Measurements from ENCODE around the gene PRKAR2B. TPM values are rescaled to one million over a fixed set of nuclear protein-coding genes. Genes with fewer than 3 reads are reported as not detected.
"Not testable (repeated sequence)": the region's sequence is repeated elsewhere in the genome, so short reads cannot be mapped to it uniquely, and the experiment has no call there.

The PRKAR2B gene
- total RNA-seq, 1 donor from 2014 or later = 0.25 TPM

- intact Hi-C loops (cut with micrococcal nuclease) = no loop called here
Measured at GRCh38 chr7:107113866-107114265, 69.4 kb downstream of the PRKAR2B start.

- intact Hi-C loops (cut with micrococcal nuclease) = no loop called here
Measured at GRCh38 chr7:107115114-107115513, 70.6 kb downstream of the PRKAR2B start.

GRCh38 chr7:107115762-107116540, 71.4 kb downstream of the PRKAR2B start:
- intact Hi-C loops (cut with micrococcal nuclease) = no loop called here

- intact Hi-C loops (cut with micrococcal nuclease) = no loop called here
Measured at GRCh38 chr7:107118109-107118900, 73.8 kb downstream of the PRKAR2B start.

GRCh38 chr7:107119376-107120105, 75.0 kb downstream of the PRKAR2B start:
- intact Hi-C loops (cut with micrococcal nuclease) = no loop called here

GRCh38 chr7:107122486-107122911, 78.0 kb downstream of the PRKAR2B start:
- intact Hi-C loops (cut with micrococcal nuclease) = no loop called here

- intact Hi-C loops (cut with micrococcal nuclease) = no loop called here
Measured at GRCh38 chr7:107123392-107123791, 78.9 kb downstream of the PRKAR2B start.

GRCh38 chr7:107125475-107125874, 81.0 kb downstream of the PRKAR2B start:
- intact Hi-C loops (cut with micrococcal nuclease) = no loop called here

- intact Hi-C loops (cut with micrococcal nuclease) = no loop called here
Measured at GRCh38 chr7:107128217-107128616, 83.7 kb downstream of the PRKAR2B start.

- intact Hi-C loops (cut with micrococcal nuclease) = no loop called here
Measured at GRCh38 chr7:107128748-107129147, 84.2 kb downstream of the PRKAR2B start.

GRCh38 chr7:107130487-107131220, 86.1 kb downstream of the PRKAR2B start:
- intact Hi-C loops (cut with micrococcal nuclease) = no loop called here

- intact Hi-C loops (cut with micrococcal nuclease) = no loop called here
Measured at GRCh38 chr7:107133396-107133795, 88.9 kb downstream of the PRKAR2B start.

- intact Hi-C loops (cut with micrococcal nuclease) = no loop called here
Measured at GRCh38 chr7:107138696-107139420, 94.4 kb downstream of the PRKAR2B start.

- intact Hi-C loops (cut with micrococcal nuclease) = not testable (repeated sequence)
Measured at GRCh38 chr7:107143875-107144274, 99.4 kb downstream of the PRKAR2B start.

GRCh38 chr7:107145067-107145838, 100.7 kb downstream of the PRKAR2B start:
- intact Hi-C loops (cut with micrococcal nuclease) = no loop called here

- intact Hi-C loops (cut with micrococcal nuclease) = loop anchor here (1.0 kb wide), 1 partner anchor 732 kb away; no protein-coding TSS in a partner anchor
Measured at GRCh38 chr7:107147464-107148393, 103.2 kb downstream of the PRKAR2B start.

GRCh38 chr7:107148721-107149120, 104.2 kb downstream of the PRKAR2B start:
- intact Hi-C loops (cut with micrococcal nuclease) = loop anchor here (1.0 kb wide), 1 partner anchor 731 kb away; no protein-coding TSS in a partner anchor

- intact Hi-C loops (cut with micrococcal nuclease) = loop anchor here (1.0 to 10.0 kb wide), 4 partner anchors 105 to 357 kb away; partner anchors contain the start of genes PIK3CG and PRKAR2B
Measured at GRCh38 chr7:107149863-107150262, 105.4 kb downstream of the PRKAR2B start.
